LNCAP (cell line): ENCODE measurements around the gene OR52B4.

Experiments used
- CTCF ChIP-seq: fragments of 450-650 bp; IDR thresholded peaks from 2 replicates; pipeline ENCODE4 v1.5.1; 2017; ENCODE audit warnings: mild to moderate bottlenecking

The OR52B4 gene

GRCh38 chr11:4368286-4368685, at the start of gene OR52B4:
OR52B4 (minus strand) TSS chr11:4368386; CDS start chr11:4368295, 91 bp downstream.
- TF ChIP-seq CTCF: no peak

- TF ChIP-seq CTCF: no peak
Measured at GRCh38 chr11:4416816-4417215, 48.6 kb upstream of the OR52B4 start.

- no peak for TF ChIP-seq CTCF
Measured at GRCh38 chr11:4416306-4416705, 48.1 kb upstream of the OR52B4 start.

- TF ChIP-seq CTCF: no peak
Measured at GRCh38 chr11:4393858-4394223, 25.7 kb upstream of the OR52B4 start.

- no peak for TF ChIP-seq CTCF
Measured at GRCh38 chr11:4393209-4393857, 25.1 kb upstream of the OR52B4 start, which contains the start of gene TRIM21. TRIM21 (minus strand) TSS chr11:4393702; CDS start chr11:4390409, 3,293 bp downstream.

GRCh38 chr11:4388221-4388620, 20.0 kb upstream of the OR52B4 start:
- no peak for TF ChIP-seq CTCF

GRCh38 chr11:4385978-4386740, 18.0 kb upstream of the OR52B4 start:
- TF ChIP-seq CTCF: no peak
